HG02943 (cell line): Measurements from ENCODE around the gene AGMO.

ENCODE experiments used
- ATAC-seq: cut with Tn5 transposase; IDR thresholded peaks from one replicate; pipeline ENCODE4 v1.9.1; 2021; ENCODE audit warnings: mild to moderate bottlenecking, low read depth, moderate library complexity; ENCODE audit not compliant: unreplicated experiment

The AGMO gene

GRCh38 chr7:15561835-15562234 is at the start of gene AGMO:
TSS of gene AGMO (minus strand) at chr7:15562015.
- ATAC-seq, result no peak

GRCh38 chr7:15610503-15610902 is 48.7 kb upstream of the AGMO start:
- no peak for ATAC-seq

GRCh38 chr7:15609287-15609686 is 47.5 kb upstream of the AGMO start:
- ATAC-seq, result no peak

- ATAC-seq, result no peak
These were observed 45.9 kb upstream of the AGMO start for GRCh38 chr7:15607529-15608210.

- ATAC-seq, result no peak
These were observed 44.7 kb upstream of the AGMO start for GRCh38 chr7:15606561-15606960.

- ATAC-seq, result no peak
These were observed 42.4 kb upstream of the AGMO start for GRCh38 chr7:15604166-15604565.

- no peak for ATAC-seq
These were observed 41.3 kb upstream of the AGMO start for GRCh38 chr7:15603124-15603523.

- no peak for ATAC-seq
These were observed 40.4 kb upstream of the AGMO start for GRCh38 chr7:15602236-15602635.

- ATAC-seq, result no peak
These were observed 39.4 kb upstream of the AGMO start for GRCh38 chr7:15601175-15601574.

- ATAC-seq, result no peak
These were observed 38.5 kb upstream of the AGMO start for GRCh38 chr7:15600298-15600697.

- no peak for ATAC-seq
These were observed 32.6 kb upstream of the AGMO start for GRCh38 chr7:15594461-15594860.

- ATAC-seq, result no peak
These were observed 31.6 kb upstream of the AGMO start for GRCh38 chr7:15593382-15593781.

- ATAC-seq, result no peak
These were observed 24.5 kb upstream of the AGMO start for GRCh38 chr7:15586266-15586665.

GRCh38 chr7:15584575-15584974 is 22.8 kb upstream of the AGMO start:
- no peak for ATAC-seq

GRCh38 chr7:15582773-15583172 is 21.0 kb upstream of the AGMO start:
- ATAC-seq, result no peak

GRCh38 chr7:15581352-15581951 is 19.6 kb upstream of the AGMO start:
- ATAC-seq, result no peak

GRCh38 chr7:15580604-15581351 is 19.0 kb upstream of the AGMO start:
- no peak for ATAC-seq

GRCh38 chr7:15577600-15577999 is 15.8 kb upstream of the AGMO start:
- ATAC-seq, result no peak

- no peak for ATAC-seq
These were observed 9.6 kb upstream of the AGMO start for GRCh38 chr7:15571301-15571878.

GRCh38 chr7:15567652-15568051 is 5.8 kb upstream of the AGMO start:
- ATAC-seq, result no peak

- no peak for ATAC-seq
These were observed 5.2 kb upstream of the AGMO start for GRCh38 chr7:15567036-15567435.
